Esophagus squamous epithelium (tissue), 4 donors: ENCODE results near the gene NFE2L1.

Experiments used
- CTCF ChIP-seq, 6 experiments: fragments of 450-650 bp in 4 of 6; fragments of 200-600 bp in 2 of 6; sonication (generic) in 2 of 6; IDR thresholded peaks; one replicate each; pipeline ENCODE4 v1.5.1; 2016 to 2019; ENCODE audit warnings: antibody characterized with exemption in 6 of 6, mild to moderate bottlenecking in 4 of 6, moderate library complexity in 4 of 6
- POLR2A ChIP-seq, 4 donors: fragments of 450-650 bp; IDR thresholded peaks; one replicate each; pipeline ENCODE4 v1.6.1; 2017; ENCODE audit warnings: antibody characterized with exemption in 4 of 4, mild to moderate bottlenecking in 4 of 4, moderate library complexity in 3 of 4

- no peak for TF ChIP-seq CTCF (IDR thresholded peaks at IDR 0.05)
- no peak for TF ChIP-seq POLR2A (IDR thresholded peaks at IDR 0.05)
These were observed 47.0 kb upstream of the NFE2L1 start for GRCh38 chr17:48001197-48001596.
